DND-41 (cell line): ENCODE results near the gene KPNA1.

Source experiments
- CTCF ChIP-seq: IDR thresholded peaks from 2 replicates; pipeline ENCODE4 v1.5.1; 2012; ENCODE audit warnings: borderline replicate concordance, low read length, moderate library complexity, mild to moderate bottlenecking; ENCODE audit not compliant: poor library complexity, severe bottlenecking; ENCODE audit errors: extremely low read depth
- EZH2 ChIP-seq: IDR thresholded peaks from 3 replicates; pipeline ENCODE4 v1.6.1; 2012; ENCODE audit warnings: borderline replicate concordance, low read depth, mild to moderate bottlenecking, moderate library complexity, low read length, inconsistent platforms; ENCODE audit not compliant: severe bottlenecking

- TF ChIP-seq CTCF (no peak), EZH2 (no peak)
These were observed 108.5 kb downstream of the KPNA1 start for GRCh38 chr3:122406198-122406597.
